ENCODE data around the gene WDR48. TPM values are rescaled to one million over a fixed set of nuclear protein-coding genes. Genes with fewer than 3 reads are reported as not detected.

WDR48 gene
- total and polyA plus RNA-seq, 4 donors, result 17.3 to 39.3 (median 28.4) TPM

DNA sequence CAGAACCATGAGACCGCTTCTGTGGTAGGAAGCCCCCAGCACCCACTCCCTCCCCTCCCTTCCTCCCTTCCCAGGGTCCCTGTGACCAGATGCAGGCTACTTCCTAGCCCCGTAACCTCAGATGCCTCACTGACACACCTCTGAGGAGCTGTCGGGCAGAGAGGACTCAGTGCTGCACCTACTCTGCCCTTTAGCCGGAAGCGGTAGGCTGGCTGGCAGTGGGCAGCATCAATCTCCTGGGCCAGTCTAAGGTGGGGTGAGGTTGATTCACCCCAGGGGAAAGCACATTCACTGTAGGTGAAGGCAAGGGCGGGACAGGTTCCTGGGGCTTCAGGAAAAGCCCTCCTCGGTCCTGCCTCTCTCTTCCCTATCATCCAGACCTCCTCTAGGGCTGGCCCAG, 82.5 kb downstream of the WDR48 start:
- no peak overlapping the region for H3K4me3 ChIP-seq (ENCODE audit: low read length in 2 of 2)
- DNase-seq, result no peak
- H3K27me3 ChIP-seq (ENCODE audit: control insufficient read depth in 1 of 2, insufficient read depth in 2 of 2, low read length in 1 of 2), result no peaks in the 10 kb centered on the region
- ATAC-seq (ENCODE audit: low FRiP score), result no peak
- no peaks in the 10 kb centered on the region for H3K9me3 ChIP-seq (ENCODE audit: control insufficient read depth, low read length)
- H3K27ac ChIP-seq (ENCODE audit: low read depth in 1 of 2, low read length in 2 of 2), result no peak overlapping the region
- no peaks in the 10 kb centered on the region for H3K4me1 ChIP-seq (ENCODE audit: control insufficient read depth in 1 of 2, insufficient read depth in 2 of 2, low read length in 2 of 2)
- intact Hi-C loops (cut with DNase I), result loop anchor here in 1 of 2 donors (10.0 kb wide), 1 partner anchor 50 kb away; no protein-coding TSS in a partner anchor
- no peaks in the 10 kb centered on the region for H3K36me3 ChIP-seq (ENCODE audit: control insufficient read depth in 1 of 2, insufficient read depth in 2 of 2, low read length in 1 of 2)
- WGBS, 2 donors, result 84 to 85% methylated on average over 7 of the region's 7 CpGs

DNA sequence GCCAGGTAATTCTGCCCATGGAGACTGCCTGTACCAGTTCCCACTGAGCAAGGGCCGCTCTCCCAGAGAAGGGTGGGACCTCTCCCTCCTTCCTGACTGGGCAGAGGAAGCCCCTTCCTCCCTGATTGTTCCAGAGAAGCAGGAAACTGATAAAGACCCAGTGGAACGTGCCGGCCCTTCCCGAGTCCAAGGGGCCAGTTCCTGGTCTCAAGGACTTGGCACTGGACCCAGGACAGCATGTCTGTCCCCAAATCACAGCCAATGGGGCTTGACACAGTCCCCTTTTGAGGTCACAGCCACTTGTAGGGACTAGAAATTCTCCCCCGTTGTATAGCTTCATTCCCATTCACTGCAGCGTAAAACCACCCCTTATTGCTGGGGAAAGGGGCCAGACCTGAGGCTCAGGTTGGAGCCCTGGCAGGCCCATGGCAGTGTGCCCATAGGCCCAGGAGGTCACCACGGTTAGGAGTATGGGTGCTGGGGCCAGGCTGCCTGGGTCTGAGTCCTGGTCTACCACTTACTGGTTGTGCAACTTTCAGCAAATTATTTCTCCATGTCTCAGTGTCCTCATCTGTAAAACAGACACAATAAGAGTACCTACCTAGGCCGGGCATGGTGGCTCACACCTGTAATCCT, 83.5 kb downstream of the WDR48 start:
- Histone ChIP-seq H3K4me1 (ENCODE audit: control insufficient read depth in 1 of 2, insufficient read depth in 2 of 2, low read length in 2 of 2) (no peaks in the 10 kb centered on the region), H3K9me3 (ENCODE audit: control insufficient read depth, low read length) (no peaks in the 10 kb centered on the region), H3K27ac (ENCODE audit: low read depth in 1 of 2, low read length in 2 of 2) (no peak overlapping the region), H3K36me3 (ENCODE audit: control insufficient read depth in 1 of 2, insufficient read depth in 2 of 2, low read length in 1 of 2) (no peaks in the 10 kb centered on the region), H3K27me3 (ENCODE audit: control insufficient read depth in 1 of 2, insufficient read depth in 2 of 2, low read length in 1 of 2) (no peaks in the 10 kb centered on the region), H3K4me3 (ENCODE audit: low read length in 2 of 2) (no peak overlapping the region)
- WGBS, 2 donors, result 75 to 83% methylated on average over 8 of the region's 8 CpGs
- ATAC-seq (ENCODE audit: low FRiP score), result no peak
- intact Hi-C loops (cut with DNase I), result loop anchor here in 1 of 2 donors (10.0 kb wide), 1 partner anchor 50 kb away; no protein-coding TSS in a partner anchor
- DNase-seq, result no peak

DNA sequence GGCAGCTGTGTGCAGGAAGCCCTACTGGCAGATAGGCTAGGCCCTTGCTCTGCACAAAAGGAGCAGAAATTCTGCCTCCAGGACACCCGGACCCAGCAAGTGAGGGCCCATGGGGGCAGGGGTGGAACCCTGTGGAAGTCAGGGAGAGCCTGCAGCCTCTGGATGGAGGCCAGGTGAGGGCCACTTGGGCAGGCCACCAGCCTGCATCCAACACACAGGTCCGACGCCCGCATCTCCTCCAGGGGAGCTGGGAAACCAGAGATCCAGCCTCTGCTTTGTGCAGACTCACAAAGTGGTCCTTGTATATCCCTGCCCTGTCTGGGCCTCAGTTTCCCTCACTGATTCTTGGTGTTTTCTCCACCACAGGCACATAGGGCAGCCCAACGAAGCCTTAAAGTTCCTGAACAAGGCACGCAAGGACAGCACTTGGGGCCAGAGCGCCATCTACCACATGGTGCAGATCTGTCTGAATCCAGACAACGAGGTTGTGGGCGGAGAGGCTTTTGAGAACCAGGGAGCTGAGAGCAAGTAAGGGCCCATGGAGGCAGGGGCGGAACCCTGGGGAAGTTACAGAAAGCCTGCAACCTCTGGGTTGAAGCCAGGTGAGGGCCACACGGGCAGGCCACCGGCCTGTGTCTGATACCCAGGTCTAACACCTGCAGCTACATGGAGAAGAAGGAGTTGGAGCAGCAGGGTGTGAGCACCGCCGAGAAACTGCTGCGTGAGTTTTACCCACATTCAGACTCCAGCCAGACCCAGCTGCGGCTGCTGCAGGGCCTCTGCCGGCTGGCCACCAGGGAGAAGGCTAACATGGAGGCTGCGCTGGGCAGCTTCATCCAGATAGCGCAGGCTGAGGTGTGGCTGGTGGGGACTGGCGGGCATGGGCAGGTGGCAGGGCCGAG, 85.0 kb downstream of the WDR48 start:
- H3K4me3 ChIP-seq (ENCODE audit: low read length in 2 of 2), result no peak overlapping the region
- intact Hi-C loops (cut with DNase I), result loop anchor here in 1 of 2 donors (10.0 kb wide), 1 partner anchor 48 kb away; no protein-coding TSS in a partner anchor
- H3K27me3 ChIP-seq (ENCODE audit: control insufficient read depth in 1 of 2, insufficient read depth in 2 of 2, low read length in 1 of 2), result no peaks in the 10 kb centered on the region
- ATAC-seq (ENCODE audit: low FRiP score), result no peak
- H3K4me1 ChIP-seq (ENCODE audit: control insufficient read depth in 1 of 2, insufficient read depth in 2 of 2, low read length in 2 of 2), result no peaks in the 10 kb centered on the region
- H3K36me3 ChIP-seq (ENCODE audit: control insufficient read depth in 1 of 2, insufficient read depth in 2 of 2, low read length in 1 of 2), result no peaks in the 10 kb centered on the region
- no peak overlapping the region for H3K27ac ChIP-seq (ENCODE audit: low read depth in 1 of 2, low read length in 2 of 2)
- 90 to 91% methylated on average over 21 of the region's 21 CpGs for WGBS, 2 donors
- no peaks in the 10 kb centered on the region for H3K9me3 ChIP-seq (ENCODE audit: control insufficient read depth, low read length)
- no peak for DNase-seq

DNA sequence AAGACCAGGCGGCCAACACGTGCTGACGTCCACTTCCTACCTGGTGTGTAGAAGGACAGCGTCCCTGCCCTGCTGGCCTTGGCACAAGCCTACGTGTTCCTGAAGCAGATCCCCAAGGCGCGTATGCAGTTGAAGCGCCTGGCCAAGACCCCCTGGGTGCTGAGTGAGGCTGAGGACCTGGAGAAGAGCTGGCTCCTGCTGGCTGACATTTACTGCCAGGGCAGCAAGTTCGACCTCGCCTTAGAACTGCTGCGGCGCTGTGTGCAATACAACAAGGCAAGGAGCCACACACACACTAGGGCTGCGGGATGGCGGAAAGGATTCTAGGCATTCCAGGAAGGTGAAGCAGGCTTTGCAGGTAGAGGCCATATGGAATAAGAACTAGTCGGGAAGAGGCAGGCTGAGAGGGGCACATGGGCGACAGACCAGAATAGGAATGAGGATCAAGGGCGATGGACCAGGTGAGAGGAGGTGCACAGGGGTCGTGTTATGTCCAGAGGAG, 85.7 kb downstream of the WDR48 start:
- intact Hi-C loops (cut with DNase I), result loop anchor here in 1 of 2 donors (10.0 kb wide), 1 partner anchor 47 kb away; no protein-coding TSS in a partner anchor
- DNase-seq (no peak), ATAC-seq (ENCODE audit: low FRiP score) (no peak)
- H3K9me3 ChIP-seq (ENCODE audit: control insufficient read depth, low read length), result no peaks in the 10 kb centered on the region
- WGBS, 2 donors, result 95 to 96% methylated on average over 18 of the region's 18 CpGs
- H3K36me3 ChIP-seq (ENCODE audit: control insufficient read depth in 1 of 2, insufficient read depth in 2 of 2, low read length in 1 of 2), result no peaks in the 10 kb centered on the region
- no peaks in the 10 kb centered on the region for H3K4me1 ChIP-seq (ENCODE audit: control insufficient read depth in 1 of 2, insufficient read depth in 2 of 2, low read length in 2 of 2)
- H3K27ac ChIP-seq (ENCODE audit: low read depth in 1 of 2, low read length in 2 of 2), result no peak overlapping the region
- no peak overlapping the region for H3K4me3 ChIP-seq (ENCODE audit: low read length in 2 of 2)
- H3K27me3 ChIP-seq (ENCODE audit: control insufficient read depth in 1 of 2, insufficient read depth in 2 of 2, low read length in 1 of 2), result no peaks in the 10 kb centered on the region

DNA sequence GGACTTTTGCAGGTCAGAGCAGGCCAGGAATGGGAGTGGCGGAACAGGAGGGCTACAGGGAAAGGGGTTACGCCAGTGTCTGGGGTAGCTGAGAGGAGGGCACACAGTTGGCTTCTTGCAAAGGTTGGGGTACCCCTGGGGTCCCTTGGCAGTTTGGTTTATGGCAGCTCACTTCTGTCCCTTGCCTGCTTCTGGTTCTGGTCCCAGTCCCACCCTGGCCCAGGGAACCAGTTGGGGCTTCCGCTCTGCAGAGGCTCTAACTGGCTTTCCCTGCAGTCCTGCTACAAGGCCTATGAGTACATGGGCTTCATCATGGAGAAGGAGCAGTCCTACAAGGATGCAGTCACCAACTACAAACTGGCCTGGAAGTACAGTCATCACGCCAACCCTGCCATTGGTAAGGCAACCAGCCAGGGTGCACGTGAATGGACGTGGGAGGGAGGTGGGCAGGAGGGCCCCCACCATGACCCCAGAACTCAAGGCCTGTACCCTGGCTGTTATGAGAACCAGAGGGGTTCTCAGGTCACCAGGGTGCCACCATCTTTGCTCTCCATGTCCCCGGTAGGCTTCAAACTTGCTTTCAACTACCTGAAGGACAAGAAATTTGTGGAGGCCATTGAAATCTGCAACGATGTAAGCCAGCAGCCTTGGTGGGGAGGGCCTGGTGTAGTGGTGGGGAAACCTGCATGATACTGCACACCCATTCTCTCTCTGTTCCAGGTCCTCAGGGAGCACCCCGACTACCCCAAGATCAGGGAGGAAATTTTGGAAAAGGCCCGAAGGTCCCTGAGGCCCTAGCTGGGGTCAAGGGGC, 86.4 kb downstream of the WDR48 start:
- no peak overlapping the region for H3K27ac ChIP-seq (ENCODE audit: low read depth in 1 of 2, low read length in 2 of 2)
- no peaks in the 10 kb centered on the region for H3K9me3 ChIP-seq (ENCODE audit: control insufficient read depth, low read length)
- H3K4me3 ChIP-seq (ENCODE audit: low read length in 2 of 2), result no peak overlapping the region
- intact Hi-C loops (cut with DNase I), result loop anchor here in 1 of 2 donors (10.0 kb wide), 1 partner anchor 47 kb away; no protein-coding TSS in a partner anchor
- 89 to 91% methylated on average over 10 of the region's 10 CpGs for WGBS, 2 donors
- H3K36me3 ChIP-seq (ENCODE audit: control insufficient read depth in 1 of 2, insufficient read depth in 2 of 2, low read length in 1 of 2), result peaks cover 0 to 4% of the 10 kb centered on the region in 2 donors
- H3K27me3 ChIP-seq (ENCODE audit: control insufficient read depth in 1 of 2, insufficient read depth in 2 of 2, low read length in 1 of 2), result no peaks in the 10 kb centered on the region
- H3K4me1 ChIP-seq (ENCODE audit: control insufficient read depth in 1 of 2, insufficient read depth in 2 of 2, low read length in 2 of 2), result no peaks in the 10 kb centered on the region
- ATAC-seq (ENCODE audit: low FRiP score) (no peak), DNase-seq (no peak)

DNA sequence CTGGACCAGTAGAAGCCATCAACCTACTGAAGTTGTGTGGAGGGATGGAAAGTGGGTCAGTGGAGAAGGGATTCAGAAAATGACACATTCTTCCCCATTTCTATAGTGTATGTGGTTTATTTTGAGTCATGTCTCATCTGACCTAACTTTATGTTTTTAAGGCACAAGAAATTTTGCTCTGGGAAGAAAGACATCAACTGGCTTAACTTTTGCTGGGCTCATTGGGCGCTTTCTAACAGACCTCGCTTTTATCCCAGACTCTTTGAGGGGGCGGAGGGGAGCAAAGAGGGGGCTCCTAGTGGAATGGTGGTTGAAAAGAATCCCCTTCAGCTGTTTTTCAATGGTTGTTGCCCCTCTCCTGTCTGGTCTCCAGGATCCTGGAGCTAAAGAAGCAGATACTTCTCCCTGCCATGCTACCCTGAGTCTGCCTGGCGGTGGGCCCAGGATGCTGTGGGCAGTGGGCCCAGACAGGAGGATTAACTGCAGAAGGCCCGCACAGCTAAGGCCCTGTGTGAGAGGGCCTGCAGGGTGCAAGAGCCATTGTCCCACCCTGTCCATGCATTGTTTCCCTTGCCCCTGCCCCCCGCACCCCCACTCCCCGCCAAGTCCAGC, 87.1 kb downstream of the WDR48 start:
- no peak for DNase-seq
- 26 to 29% methylated on average over 7 of the region's 7 CpGs for WGBS, 2 donors
- no peak overlapping the region for H3K27ac ChIP-seq (ENCODE audit: low read depth in 1 of 2, low read length in 2 of 2)

DNA sequence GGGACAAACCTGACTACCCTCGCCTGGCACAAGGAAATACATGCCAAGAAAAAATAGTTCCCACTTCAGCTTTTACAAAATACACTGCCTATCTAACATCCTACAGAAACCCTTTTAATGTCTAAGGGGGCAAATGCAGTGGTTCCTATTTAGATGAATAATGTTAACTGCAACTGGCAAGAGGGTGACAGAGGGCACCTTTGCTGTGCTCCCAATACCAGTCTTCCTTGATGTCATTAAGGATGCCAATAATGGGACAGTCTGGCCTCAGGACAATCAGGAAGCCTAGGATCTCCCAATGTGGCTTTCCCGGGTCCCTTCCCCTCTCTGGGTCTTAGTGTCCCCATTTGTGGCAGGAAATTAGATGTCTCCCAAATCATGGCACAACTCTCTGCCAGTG, 87.6 kb downstream of the WDR48 start:
- H3K4me1 ChIP-seq (ENCODE audit: control insufficient read depth in 1 of 2, insufficient read depth in 2 of 2, low read length in 2 of 2), result no peaks in the 10 kb centered on the region
- no peaks in the 10 kb centered on the region for H3K9me3 ChIP-seq (ENCODE audit: control insufficient read depth, low read length)
- no peaks in the 10 kb centered on the region for H3K27me3 ChIP-seq (ENCODE audit: control insufficient read depth in 1 of 2, insufficient read depth in 2 of 2, low read length in 1 of 2)
- no peak overlapping the region for H3K4me3 ChIP-seq (ENCODE audit: low read length in 2 of 2)
- H3K27ac ChIP-seq (ENCODE audit: low read depth in 1 of 2, low read length in 2 of 2), result no peak overlapping the region
- ATAC-seq (ENCODE audit: low FRiP score) (no peak), DNase-seq (no peak)
- H3K36me3 ChIP-seq (ENCODE audit: control insufficient read depth in 1 of 2, insufficient read depth in 2 of 2, low read length in 1 of 2), result peaks cover 0 to 6% of the 10 kb centered on the region in 2 donors
- WGBS, 2 donors, result 26 to 28% methylated on average over 2 of the region's 2 CpGs
- intact Hi-C loops (cut with DNase I), result loop anchor here in 1 of 2 donors (10.0 kb wide), 1 partner anchor 45 kb away; no protein-coding TSS in a partner anchor

More for the DNA sequence above, 87.1 kb downstream of the WDR48 start:
- Histone ChIP-seq H3K9me3 (ENCODE audit: control insufficient read depth, low read length) (no peaks in the 10 kb centered on the region), H3K4me3 (ENCODE audit: low read length in 2 of 2) (no peak overlapping the region), H3K36me3 (ENCODE audit: control insufficient read depth in 1 of 2, insufficient read depth in 2 of 2, low read length in 1 of 2) (peaks cover 0 to 6% of the 10 kb centered on the region in 2 donors), H3K27me3 (ENCODE audit: control insufficient read depth in 1 of 2, insufficient read depth in 2 of 2, low read length in 1 of 2) (no peaks in the 10 kb centered on the region), H3K4me1 (ENCODE audit: control insufficient read depth in 1 of 2, insufficient read depth in 2 of 2, low read length in 2 of 2) (no peaks in the 10 kb centered on the region)
- ATAC-seq (ENCODE audit: low FRiP score), result no peak
- intact Hi-C loops (cut with DNase I), result loop anchor here in 1 of 2 donors (10.0 kb wide), 1 partner anchor 46 kb away; no protein-coding TSS in a partner anchor
